Measurements from ENCODE around the gene LIPG. TPM values are rescaled to one million over a fixed set of nuclear protein-coding genes. Genes with fewer than 3 reads are reported as not detected.

Gene LIPG
- total and polyA plus RNA-seq, 9 of the 15 experiments (the other 6 are each of a cell fraction or from before 2014, with no cell fraction given) = 0.76 to 1.8 (median 1.3) TPM

GRCh38 chr18:49630246-49630699, 68.4 kb downstream of the LIPG start:
- Histone ChIP-seq H3K4me3 (no peak overlapping the region), H3K4me1 (replicated peaks in 1 of 2; ENCODE audit: control insufficient read depth in 2 of 2, insufficient read depth in 2 of 2, low read length in 2 of 2) (no peaks in the 10 kb centered on the region), H3K79me2 (ENCODE audit: control insufficient read depth, insufficient read depth, low read length) (no peaks in the 10 kb centered on the region), H4K20me1 (replicated peaks; ENCODE audit: control insufficient read depth, insufficient read depth, low read length) (no peaks in the 10 kb centered on the region), H3K9ac (ENCODE audit: insufficient read depth in 1 of 2, low read depth in 2 of 2, low read length in 2 of 2) (no peak overlapping the region), H2AFZ (ENCODE audit: low read depth, low read length) (no peak overlapping the region), H3K27me3 (ENCODE audit: control insufficient read depth in 2 of 2, insufficient read depth in 2 of 2, low read length in 2 of 2) (peaks cover 0 to 29% of the 10 kb centered on the region in 2 experiments; a peak in 2 of 5 replicates), H3K27ac (ENCODE audit: extremely low read depth, low read depth, low read length) (no peak overlapping the region), H3K4me2 (ENCODE audit: insufficient read depth, low read length) (no peak overlapping the region), H3K9me3 (replicated peaks; ENCODE audit: control insufficient read depth, insufficient read depth, low read depth, low read length) (no peaks in the 10 kb centered on the region), H3K9me1 (ENCODE audit: control insufficient read depth, insufficient read depth, low read length) (no peaks in the 10 kb centered on the region), H3K36me3 (ENCODE audit: control insufficient read depth, insufficient read depth, low read length) (no peaks in the 10 kb centered on the region)
- CTCF ChIA-PET (ENCODE audit: low intra/inter-chr PET ratio) = no interaction called here
- ATAC-seq (no peak), DNase-seq (ENCODE audit: extremely low read depth in 1 of 4, low spot score in 3 of 4) (no peak), FAIRE-seq (no peak)
- in situ Hi-C loops (cut with MboI) = no loop called here
- BruUV-seq (replicated peaks) = no TSS peak
- POLR2A ChIA-PET = no interaction called here
- intact Hi-C loops (cut with micrococcal nuclease) = no loop called here
- TF ChIP-seq CTCF (IDR thresholded peaks at IDR 0.05 in 2 of 3, conservative IDR thresholded peaks at IDR 0.05 in 1 of 3; ENCODE audit: insufficient read depth in 2 of 3, low read depth in 1 of 3, low read length in 3 of 3) (no peak), SRSF9 (IDR thresholded peaks at IDR 0.05; ENCODE audit: borderline replicate concordance, low read depth, low read length) (no peak), RBBP5 (IDR thresholded peaks at IDR 0.05; ENCODE audit: borderline replicate concordance, insufficient read depth, low read length, poor library complexity, severe bottlenecking) (no peak), ZNF175 (CRISPR knock-in tag; IDR thresholded peaks at IDR 0.05; ENCODE audit: low read depth) (no peak), IRF1 (CRISPR knock-in tag; IDR thresholded peaks at IDR 0.05; ENCODE audit: borderline replicate concordance) (no peak), MAZ (CRISPR knock-in tag; conservative IDR thresholded peaks at IDR 0.05 in 1 of 2, IDR thresholded peaks at IDR 0.05 in 1 of 2) (no peak), ZFP36 (IDR thresholded peaks at IDR 0.05; ENCODE audit: low read depth, low read length, partially characterized antibody) (no peak), PHTF2 (CRISPR knock-in tag; IDR thresholded peaks at IDR 0.05) (no peak), ETS2 (tag; IDR thresholded peaks at IDR 0.05; ENCODE audit: borderline replicate concordance, poor library complexity, severe bottlenecking) (no peak), ARID2 (IDR thresholded peaks at IDR 0.05) (no peak), PHF20 (IDR thresholded peaks at IDR 0.05; ENCODE audit: partially characterized antibody) (no peak), GTF2A2 (tag; IDR thresholded peaks at IDR 0.05) (no peak), ATF1 (CRISPR knock-in tag; IDR thresholded peaks at IDR 0.05) (no peak), ATF1 (tag; IDR thresholded peaks at IDR 0.05) (no peak), SETDB1 (IDR thresholded peaks at IDR 0.05; ENCODE audit: low read length) (no peak), SRSF1 (IDR thresholded peaks at IDR 0.05; ENCODE audit: low read depth, low read length) (no peak), NFATC3 (IDR thresholded peaks at IDR 0.05) (no peak)
- TF ChIP-seq, protein P1, sequence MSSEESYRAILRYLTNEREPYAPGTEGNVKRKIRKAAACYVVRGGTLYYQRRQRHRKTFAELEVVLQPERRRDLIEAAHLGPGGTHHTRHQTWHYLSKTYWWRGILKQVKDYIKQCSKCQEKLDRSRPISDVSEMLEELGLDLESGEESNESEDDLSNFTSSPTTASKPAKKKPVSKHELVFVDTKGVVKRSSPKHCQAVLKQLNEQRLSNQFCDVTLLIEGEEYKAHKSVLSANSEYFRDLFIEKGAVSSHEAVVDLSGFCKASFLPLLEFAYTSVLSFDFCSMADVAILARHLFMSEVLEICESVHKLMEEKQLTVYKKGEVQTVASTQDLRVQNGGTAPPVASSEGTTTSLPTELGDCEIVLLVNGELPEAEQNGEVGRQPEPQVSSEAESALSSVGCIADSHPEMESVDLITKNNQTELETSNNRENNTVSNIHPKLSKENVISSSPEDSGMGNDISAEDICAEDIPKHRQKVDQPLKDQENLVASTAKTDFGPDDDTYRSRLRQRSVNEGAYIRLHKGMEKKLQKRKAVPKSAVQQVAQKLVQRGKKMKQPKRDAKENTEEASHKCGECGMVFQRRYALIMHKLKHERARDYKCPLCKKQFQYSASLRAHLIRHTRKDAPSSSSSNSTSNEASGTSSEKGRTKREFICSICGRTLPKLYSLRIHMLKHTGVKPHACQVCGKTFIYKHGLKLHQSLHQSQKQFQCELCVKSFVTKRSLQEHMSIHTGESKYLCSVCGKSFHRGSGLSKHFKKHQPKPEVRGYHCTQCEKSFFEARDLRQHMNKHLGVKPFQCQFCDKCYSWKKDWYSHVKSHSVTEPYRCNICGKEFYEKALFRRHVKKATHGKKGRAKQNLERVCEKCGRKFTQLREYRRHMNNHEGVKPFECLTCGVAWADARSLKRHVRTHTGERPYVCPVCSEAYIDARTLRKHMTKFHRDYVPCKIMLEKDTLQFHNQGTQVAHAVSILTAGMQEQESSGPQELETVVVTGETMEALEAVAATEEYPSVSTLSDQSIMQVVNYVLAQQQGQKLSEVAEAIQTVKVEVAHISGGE (CRISPR knock-in tag; IDR thresholded peaks at IDR 0.05) = no peak

All from K562 (cell line).